GM12892 (cell line): ENCODE results near the gene STPG2.

ENCODE experiments used
- POLR2A ChIP-seq: IDR thresholded peaks from 2 replicates; pipeline ENCODE4 v1.6.1; 2011; ENCODE audit warnings: low read depth, low read length, control low read depth
- POLR2AphosphoS5 ChIP-seq: IDR thresholded peaks from 2 replicates; pipeline ENCODE4 v1.6.1; 2011; ENCODE audit warnings: low read depth, low read length, control low read depth
- TAF1 ChIP-seq: IDR thresholded peaks from 2 replicates; pipeline ENCODE4 v1.6.1; 2011; ENCODE audit warnings: low read depth, mild to moderate bottlenecking, control low read depth, low read length, borderline replicate concordance

DNA sequence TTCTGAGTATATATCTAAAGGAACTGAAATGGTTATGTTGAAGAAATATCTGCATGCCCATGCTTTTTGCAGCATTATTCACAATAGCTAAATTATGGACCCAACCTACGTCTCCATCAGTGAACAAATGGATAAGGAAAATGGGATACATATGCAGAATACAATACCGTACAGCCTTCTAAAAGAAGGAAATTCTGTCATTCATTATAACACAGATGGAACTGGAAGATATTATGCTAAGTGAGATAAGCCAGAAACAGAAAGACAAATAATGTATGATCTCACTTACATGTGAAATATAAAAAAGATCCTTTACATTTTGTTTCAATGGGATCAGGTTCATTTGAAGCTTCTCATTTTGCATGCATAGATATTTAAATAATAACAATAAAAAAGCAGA lies 263.3 kb downstream of the STPG2 start:
- TF ChIP-seq POLR2A (no peak), TAF1 (no peak), POLR2AphosphoS5 (no peak)
